ENCODE data around the gene NCK2.

Gene NCK2

GRCh38 chr2:105873281-105873680 lies 128.6 kb downstream of the NCK2 start:
- H3K4me3 ChIP-seq (ENCODE audit: low read length): peak overlapping the region; percentile 24
- no peaks in the 10 kb centered on the region for H3K27me3 ChIP-seq (ENCODE audit: control insufficient read depth, insufficient read depth, low read length)
- H3K9ac ChIP-seq (ENCODE audit: low read depth, low read length): peak overlapping the region; percentile 33
- H3K9me3 ChIP-seq (replicated peaks; ENCODE audit: low read length): no peaks in the 10 kb centered on the region
- H3K36me3 ChIP-seq (ENCODE audit: insufficient read depth, low read length): peaks cover 5% of the 10 kb centered on the region
- peak overlapping the region; percentile 62 for H3K4me2 ChIP-seq (ENCODE audit: low read length)
- peaks cover 24% of the 10 kb centered on the region for H3K4me1 ChIP-seq (ENCODE audit: control insufficient read depth, insufficient read depth, low read length)

DNA sequence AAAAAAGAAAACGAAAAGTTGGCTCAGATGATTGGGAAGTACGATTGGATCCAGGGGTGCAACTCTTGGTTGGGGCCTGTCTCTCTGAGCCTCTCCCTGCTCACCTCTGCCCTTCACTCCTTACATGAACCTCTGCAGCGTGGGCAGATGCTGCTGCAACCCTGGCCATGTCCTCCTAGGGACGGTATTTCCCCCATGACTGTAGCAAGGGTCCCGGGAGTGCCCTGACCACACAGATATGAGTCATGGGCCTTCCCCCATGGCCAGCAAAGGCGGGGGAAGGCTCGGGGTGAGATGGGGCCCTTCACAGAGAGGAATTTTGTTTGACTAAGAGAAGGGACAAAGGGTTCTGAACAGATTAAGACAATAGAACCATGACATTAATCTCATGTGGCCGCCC lies 129.0 kb downstream of the NCK2 start:
- H3K9me3 ChIP-seq (replicated peaks; ENCODE audit: low read length): no peaks in the 10 kb centered on the region
- H3K4me3 ChIP-seq (ENCODE audit: low read length): peak overlapping the region; percentile 24
- H3K9ac ChIP-seq (ENCODE audit: low read depth, low read length): peak overlapping the region; percentile 33
- H3K4me2 ChIP-seq (ENCODE audit: low read length): peak overlapping the region; percentile 62
- peaks cover 5% of the 10 kb centered on the region for H3K36me3 ChIP-seq (ENCODE audit: insufficient read depth, low read length)
- H3K4me1 ChIP-seq (ENCODE audit: control insufficient read depth, insufficient read depth, low read length): peaks cover 19% of the 10 kb centered on the region
- H3K27me3 ChIP-seq (ENCODE audit: control insufficient read depth, insufficient read depth, low read length): no peaks in the 10 kb centered on the region

- no peak overlapping the region for H3K4me3 ChIP-seq (ENCODE audit: low read length)
- no peak overlapping the region for H3K4me2 ChIP-seq (ENCODE audit: low read length)
- H3K36me3 ChIP-seq (ENCODE audit: insufficient read depth, low read length): peaks cover 5% of the 10 kb centered on the region
- H3K9me3 ChIP-seq (replicated peaks; ENCODE audit: low read length): peaks cover 1% of the 10 kb centered on the region
- H3K9ac ChIP-seq (ENCODE audit: low read depth, low read length): no peak overlapping the region
- H3K27me3 ChIP-seq (ENCODE audit: control insufficient read depth, insufficient read depth, low read length): no peaks in the 10 kb centered on the region
- peaks cover 19% of the 10 kb centered on the region for H3K4me1 ChIP-seq (ENCODE audit: control insufficient read depth, insufficient read depth, low read length)
These were observed 129.8 kb downstream of the NCK2 start for GRCh38 chr2:105874466-105874865.

- no peaks in the 10 kb centered on the region for H3K27me3 ChIP-seq (ENCODE audit: control insufficient read depth, insufficient read depth, low read length)
- no peak overlapping the region for H3K4me3 ChIP-seq (ENCODE audit: low read length)
- no peak overlapping the region for H3K9ac ChIP-seq (ENCODE audit: low read depth, low read length)
- peaks cover 5% of the 10 kb centered on the region for H3K36me3 ChIP-seq (ENCODE audit: insufficient read depth, low read length)
- peaks cover 19% of the 10 kb centered on the region for H3K4me1 ChIP-seq (ENCODE audit: control insufficient read depth, insufficient read depth, low read length)
- H3K4me2 ChIP-seq (ENCODE audit: low read length): no peak overlapping the region
- H3K9me3 ChIP-seq (replicated peaks; ENCODE audit: low read length): peaks cover 3% of the 10 kb centered on the region
These were observed 130.5 kb downstream of the NCK2 start for GRCh38 chr2:105875241-105875640.

DNA sequence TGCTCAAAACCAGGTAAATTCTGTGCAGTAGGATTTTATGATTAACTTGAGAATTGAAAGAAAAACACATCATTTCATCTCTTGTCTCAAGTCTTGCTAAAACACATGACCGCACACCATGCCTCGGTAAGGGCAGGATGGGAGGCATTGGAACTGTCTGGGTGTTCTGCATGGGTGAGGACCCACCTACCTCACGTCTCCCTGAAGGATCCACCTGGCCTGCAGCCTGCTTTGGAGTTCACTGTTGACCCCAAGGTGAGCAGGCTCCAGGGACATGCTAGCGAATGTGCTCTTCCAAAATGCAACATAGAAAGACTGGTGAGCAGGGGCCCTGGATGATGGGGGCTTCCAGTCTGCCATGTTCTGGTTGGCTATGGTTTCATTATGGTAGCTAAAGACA lies 131.5 kb downstream of the NCK2 start:
- peaks cover 3% of the 10 kb centered on the region for H3K9me3 ChIP-seq (replicated peaks; ENCODE audit: low read length)
- H3K4me2 ChIP-seq (ENCODE audit: low read length): no peak overlapping the region
- H3K27me3 ChIP-seq (ENCODE audit: control insufficient read depth, insufficient read depth, low read length): no peaks in the 10 kb centered on the region
- H3K36me3 ChIP-seq (ENCODE audit: insufficient read depth, low read length): peaks cover 9% of the 10 kb centered on the region
- peaks cover 19% of the 10 kb centered on the region for H3K4me1 ChIP-seq (ENCODE audit: control insufficient read depth, insufficient read depth, low read length)
- H3K9ac ChIP-seq (ENCODE audit: low read depth, low read length): no peak overlapping the region
- no peak overlapping the region for H3K4me3 ChIP-seq (ENCODE audit: low read length)

DNA sequence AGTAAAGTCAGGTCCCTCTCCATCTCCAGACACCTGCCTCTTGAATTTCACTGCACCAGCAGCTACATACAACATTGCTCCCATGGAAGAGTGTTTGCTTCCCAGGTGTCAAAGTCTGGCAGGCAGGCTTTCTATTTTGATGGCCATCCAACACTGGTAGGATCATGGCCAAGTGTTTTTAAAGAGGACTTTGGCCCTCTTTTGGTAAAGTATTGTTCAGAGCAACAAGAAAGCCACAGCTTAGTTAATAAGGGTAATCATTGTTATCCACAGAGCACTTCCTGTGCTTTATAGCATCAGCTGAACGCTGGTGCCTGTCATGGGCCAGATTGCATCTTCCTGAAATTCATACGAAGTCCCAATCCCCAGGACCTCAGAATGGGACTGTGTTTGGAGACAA lies 133.2 kb downstream of the NCK2 start:
- Histone ChIP-seq H3K27me3 (ENCODE audit: control insufficient read depth, insufficient read depth, low read length) (no peaks in the 10 kb centered on the region), H3K9ac (ENCODE audit: low read depth, low read length) (no peak overlapping the region), H3K4me3 (ENCODE audit: low read length) (no peak overlapping the region), H3K9me3 (replicated peaks; ENCODE audit: low read length) (peaks cover 3% of the 10 kb centered on the region), H3K4me2 (ENCODE audit: low read length) (no peak overlapping the region), H3K36me3 (ENCODE audit: insufficient read depth, low read length) (peaks cover 21% of the 10 kb centered on the region), H3K4me1 (ENCODE audit: control insufficient read depth, insufficient read depth, low read length) (peaks cover 16% of the 10 kb centered on the region)

DNA sequence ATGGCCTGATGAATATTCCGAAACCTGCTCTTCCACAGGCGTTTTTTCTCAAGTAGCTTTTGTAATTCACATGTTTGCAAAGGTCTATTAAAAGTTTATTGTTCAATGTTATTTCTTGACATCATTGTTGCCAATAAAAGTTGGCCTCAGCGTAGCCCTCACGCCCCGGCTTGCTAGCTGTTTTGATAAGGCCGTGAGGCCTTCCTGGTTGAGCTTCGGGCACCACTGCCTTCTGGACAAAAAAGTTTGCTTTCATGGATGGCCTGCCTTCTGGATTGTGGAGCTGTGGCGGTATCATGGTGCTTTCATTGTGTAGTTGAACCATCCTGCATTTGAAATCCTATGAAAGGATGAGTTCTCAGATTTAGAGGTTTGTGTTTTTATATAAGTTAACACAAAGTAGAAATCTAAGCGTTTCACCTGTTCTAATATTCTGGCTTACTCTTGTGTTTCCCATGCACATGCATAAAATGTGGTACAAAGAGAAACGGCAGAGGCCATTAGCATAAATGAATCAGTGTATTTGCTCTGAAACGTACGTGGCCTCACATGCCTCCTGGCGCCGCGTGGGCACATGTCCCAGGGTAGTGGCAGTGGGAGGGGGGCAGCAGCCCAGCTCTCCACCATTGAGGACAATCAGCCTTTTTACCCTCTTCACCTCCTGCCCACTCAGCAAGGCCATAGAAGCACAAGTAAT lies 134.5 kb downstream of the NCK2 start:
- Histone ChIP-seq H3K27me3 (ENCODE audit: control insufficient read depth, insufficient read depth, low read length) (no peaks in the 10 kb centered on the region), H3K4me3 (ENCODE audit: low read length) (no peak overlapping the region), H3K36me3 (ENCODE audit: insufficient read depth, low read length) (peaks cover 21% of the 10 kb centered on the region), H3K9ac (ENCODE audit: low read depth, low read length) (no peak overlapping the region), H3K4me1 (ENCODE audit: control insufficient read depth, insufficient read depth, low read length) (peaks cover 3% of the 10 kb centered on the region), H3K4me2 (ENCODE audit: low read length) (no peak overlapping the region), H3K9me3 (replicated peaks; ENCODE audit: low read length) (peaks cover 3% of the 10 kb centered on the region)

DNA sequence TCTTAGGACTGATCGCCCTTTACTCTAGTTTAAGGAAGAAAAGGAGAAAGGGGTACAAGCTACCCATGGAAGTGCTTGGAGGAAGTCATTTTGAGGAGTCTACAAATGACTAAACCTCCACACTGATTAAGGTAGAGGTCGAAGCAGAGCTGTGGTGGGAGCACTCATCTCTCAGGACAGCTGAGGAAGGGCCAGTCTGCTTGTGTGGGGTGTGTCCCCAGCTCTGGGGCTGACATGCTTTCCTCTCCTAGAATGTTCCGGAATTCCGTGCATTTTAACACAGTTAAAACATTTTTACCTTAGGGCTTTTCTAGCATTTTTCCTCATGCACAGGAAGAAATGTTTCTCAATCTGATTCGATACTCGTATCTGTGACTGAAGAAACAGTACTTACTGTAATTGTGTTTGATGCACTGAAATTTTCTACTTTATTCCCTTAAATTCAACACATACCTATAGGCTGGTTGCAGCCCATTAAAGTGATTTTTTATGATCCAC lies 135.1 kb downstream of the NCK2 start:
- no peaks in the 10 kb centered on the region for H3K4me1 ChIP-seq (ENCODE audit: control insufficient read depth, insufficient read depth, low read length)
- no peak overlapping the region for H3K4me3 ChIP-seq (ENCODE audit: low read length)
- peaks cover 3% of the 10 kb centered on the region for H3K9me3 ChIP-seq (replicated peaks; ENCODE audit: low read length)
- H3K4me2 ChIP-seq (ENCODE audit: low read length): no peak overlapping the region
- peaks cover 21% of the 10 kb centered on the region for H3K36me3 ChIP-seq (ENCODE audit: insufficient read depth, low read length)
- no peaks in the 10 kb centered on the region for H3K27me3 ChIP-seq (ENCODE audit: control insufficient read depth, insufficient read depth, low read length)
- H3K9ac ChIP-seq (ENCODE audit: low read depth, low read length): no peak overlapping the region

- Histone ChIP-seq H3K36me3 (ENCODE audit: insufficient read depth, low read length) (peaks cover 21% of the 10 kb centered on the region), H3K4me1 (ENCODE audit: control insufficient read depth, insufficient read depth, low read length) (peaks cover 3% of the 10 kb centered on the region), H3K4me2 (ENCODE audit: low read length) (no peak overlapping the region)
These were observed 135.9 kb downstream of the NCK2 start for GRCh38 chr2:105880637-105881036.

DNA sequence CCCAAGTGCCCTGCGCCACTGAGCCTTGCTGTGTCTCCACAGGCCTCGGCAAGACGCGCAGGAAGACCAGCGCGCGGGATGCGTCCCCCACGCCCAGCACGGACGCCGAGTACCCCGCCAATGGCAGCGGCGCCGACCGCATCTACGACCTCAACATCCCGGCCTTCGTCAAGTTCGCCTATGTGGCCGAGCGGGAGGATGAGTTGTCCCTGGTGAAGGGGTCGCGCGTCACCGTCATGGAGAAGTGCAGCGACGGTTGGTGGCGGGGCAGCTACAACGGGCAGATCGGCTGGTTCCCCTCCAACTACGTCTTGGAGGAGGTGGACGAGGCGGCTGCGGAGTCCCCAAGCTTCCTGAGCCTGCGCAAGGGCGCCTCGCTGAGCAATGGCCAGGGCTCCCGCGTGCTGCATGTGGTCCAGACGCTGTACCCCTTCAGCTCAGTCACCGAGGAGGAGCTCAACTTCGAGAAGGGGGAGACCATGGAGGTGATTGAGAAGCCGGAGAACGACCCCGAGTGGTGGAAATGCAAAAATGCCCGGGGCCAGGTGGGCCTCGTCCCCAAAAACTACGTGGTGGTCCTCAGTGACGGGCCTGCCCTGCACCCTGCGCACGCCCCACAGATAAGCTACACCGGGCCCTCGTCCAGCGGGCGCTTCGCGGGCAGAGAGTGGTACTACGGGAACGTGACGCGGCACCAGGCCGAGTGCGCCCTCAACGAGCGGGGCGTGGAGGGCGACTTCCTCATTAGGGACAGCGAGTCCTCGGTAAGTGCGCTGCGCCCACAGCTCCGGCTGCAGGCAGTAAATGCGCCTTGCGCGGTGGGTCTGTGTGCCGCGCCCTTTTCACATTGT lies 136.8 kb downstream of the NCK2 start:
- Histone ChIP-seq H3K9me3 (replicated peaks; ENCODE audit: low read length) (peaks cover 3% of the 10 kb centered on the region), H3K27me3 (ENCODE audit: control insufficient read depth, insufficient read depth, low read length) (no peaks in the 10 kb centered on the region), H3K36me3 (ENCODE audit: insufficient read depth, low read length) (peaks cover 17% of the 10 kb centered on the region), H3K4me2 (ENCODE audit: low read length) (no peak overlapping the region), H3K4me3 (ENCODE audit: low read length) (no peak overlapping the region), H3K4me1 (ENCODE audit: control insufficient read depth, insufficient read depth, low read length) (peaks cover 12% of the 10 kb centered on the region), H3K9ac (ENCODE audit: low read depth, low read length) (no peak overlapping the region)

More at GRCh38 chr2:105880637-105881036, 135.9 kb downstream of the NCK2 start:
- Histone ChIP-seq H3K27me3 (ENCODE audit: control insufficient read depth, insufficient read depth, low read length) (no peaks in the 10 kb centered on the region), H3K9me3 (replicated peaks; ENCODE audit: low read length) (peaks cover 3% of the 10 kb centered on the region), H3K9ac (ENCODE audit: low read depth, low read length) (no peak overlapping the region), H3K4me3 (ENCODE audit: low read length) (no peak overlapping the region)

- H3K36me3 ChIP-seq (ENCODE audit: insufficient read depth, low read length): peaks cover 16% of the 10 kb centered on the region
- H3K9ac ChIP-seq (ENCODE audit: low read depth, low read length): no peak overlapping the region
- H3K4me2 ChIP-seq (ENCODE audit: low read length): no peak overlapping the region
- H3K4me3 ChIP-seq (ENCODE audit: low read length): no peak overlapping the region
- H3K27me3 ChIP-seq (ENCODE audit: control insufficient read depth, insufficient read depth, low read length): no peaks in the 10 kb centered on the region
- H3K4me1 ChIP-seq (ENCODE audit: control insufficient read depth, insufficient read depth, low read length): peaks cover 12% of the 10 kb centered on the region
- peaks cover 3% of the 10 kb centered on the region for H3K9me3 ChIP-seq (replicated peaks; ENCODE audit: low read length)
These were observed 137.6 kb downstream of the NCK2 start for GRCh38 chr2:105882341-105882740.

Data from skeletal muscle satellite cell (primary cell).